Skeletal muscle tissue (tissue), 4 donors: Measurements from ENCODE around the gene RXRA. TPM values are rescaled to one million over a fixed set of nuclear protein-coding genes. Genes with fewer than 3 reads are reported as not detected.
A peak's percentile ranks its signal among the peaks of the same experiment; 100 is the strongest.

ENCODE experiments used
- H3K27ac ChIP-seq: one replicate; pipeline ENCODE4 v1.7.0; 2013; ENCODE audit warnings: mild to moderate bottlenecking, low read depth, low read length, inconsistent platforms
- H3K27me3 ChIP-seq, 3 donors: one replicate each; pipeline ENCODE4 v1.7.0; 2013; ENCODE audit warnings: low read length in 3 of 3; ENCODE audit not compliant: control insufficient read depth in 3 of 3, insufficient read depth in 3 of 3
- H3K36me3 ChIP-seq, 3 donors: one replicate each; pipeline ENCODE4 v1.7.0; 2013; ENCODE audit warnings: low read length in 3 of 3; ENCODE audit not compliant: control insufficient read depth in 3 of 3, insufficient read depth in 3 of 3
- H3K4me1 ChIP-seq, 3 donors: one replicate each; pipeline ENCODE4 v1.7.0; 2013; ENCODE audit warnings: low read length in 3 of 3, mild to moderate bottlenecking in 3 of 3; ENCODE audit not compliant: control insufficient read depth in 3 of 3, insufficient read depth in 3 of 3
- H3K4me3 ChIP-seq, 3 donors: one replicate each; pipeline ENCODE4 v1.7.0; 2013; ENCODE audit warnings: low read length in 3 of 3
- H3K9ac ChIP-seq, 3 donors: one replicate each; pipeline ENCODE4 v1.7.0; 2013; ENCODE audit warnings: low read length in 3 of 3, mild to moderate bottlenecking in 3 of 3, moderate library complexity in 2 of 3, low read depth in 1 of 3
- H3K9me3 ChIP-seq, 3 donors: one replicate each; pipeline ENCODE4 v1.7.0; 2013; ENCODE audit warnings: low read length in 3 of 3; ENCODE audit not compliant: control insufficient read depth in 3 of 3
- total RNA-seq: library from RNA; depleted of rRNA; stranded (reverse); fragments of >200 nt; gene quantifications from one replicate; pipeline ENCODE4 v1.2.3, GENCODE V29; 2014
- donor health status: Osteomylitis.

Gene RXRA
- total RNA-seq, 1 donor from 2014 or later: 11.5 TPM

GRCh38 chr9:134475011-134475790 is 148.9 kb downstream of the RXRA start:
- H3K4me1 ChIP-seq: peaks cover 25 to 36% (median 33%) of the 10 kb centered on the region in 3 donors
- H3K4me3 ChIP-seq: no peak overlapping the region
- H3K27me3 ChIP-seq: peaks cover 0 to 3% (median 0%) of the 10 kb centered on the region in 3 donors

GRCh38 chr9:134476272-134476941 is 150.2 kb downstream of the RXRA start:
- Histone ChIP-seq H3K9ac (peak overlapping the region; percentile 20 to 55 (median 45)), H3K4me1 (peaks cover 25 to 36% (median 33%) of the 10 kb centered on the region in 3 donors), H3K9me3 (no peaks in the 10 kb centered on the region), H3K27me3 (no peaks in the 10 kb centered on the region), H3K27ac (no peak overlapping the region), H3K36me3 (no peaks in the 10 kb centered on the region), H3K4me3 (no peak overlapping the region)

More at GRCh38 chr9:134475011-134475790, 148.9 kb downstream of the RXRA start:
- Histone ChIP-seq H3K27ac (peak overlapping the region; percentile 54), H3K36me3 (no peaks in the 10 kb centered on the region), H3K9ac (no peak overlapping the region), H3K9me3 (no peaks in the 10 kb centered on the region)

- H3K27me3 ChIP-seq: peaks cover 0 to 5% (median 0%) of the 10 kb centered on the region in 3 donors
- H3K4me1 ChIP-seq: peaks cover 25 to 36% (median 33%) of the 10 kb centered on the region in 3 donors
- no peak overlapping the region for H3K4me3 ChIP-seq
- H3K9me3 ChIP-seq: no peaks in the 10 kb centered on the region
- no peak overlapping the region for H3K9ac ChIP-seq
- no peak overlapping the region for H3K27ac ChIP-seq
- H3K36me3 ChIP-seq: no peaks in the 10 kb centered on the region
Observed at GRCh38 chr9:134476942-134477335, 150.7 kb downstream of the RXRA start.

- Histone ChIP-seq H3K4me3 (no peak overlapping the region), H3K27me3 (peaks cover 0 to 8% (median 2%) of the 10 kb centered on the region in 3 donors), H3K9ac (no peak overlapping the region), H3K27ac (peak overlapping the region; percentile 30), H3K4me1 (peaks cover 25 to 36% (median 33%) of the 10 kb centered on the region in 3 donors), H3K36me3 (no peaks in the 10 kb centered on the region), H3K9me3 (no peaks in the 10 kb centered on the region)
Observed at GRCh38 chr9:134477342-134477925, 151.2 kb downstream of the RXRA start.

GRCh38 chr9:134477927-134478326 is 151.7 kb downstream of the RXRA start:
- Histone ChIP-seq H3K27ac (no peak overlapping the region), H3K4me3 (peak overlapping the region in 1 of 3 donors; percentile 22), H3K4me1 (peaks cover 23 to 35% (median 31%) of the 10 kb centered on the region in 3 donors), H3K9me3 (no peaks in the 10 kb centered on the region), H3K36me3 (no peaks in the 10 kb centered on the region), H3K9ac (no peak overlapping the region), H3K27me3 (peaks cover 1 to 12% (median 2%) of the 10 kb centered on the region in 3 donors)

- no peak overlapping the region for H3K9ac ChIP-seq
- H3K27me3 ChIP-seq: peaks cover 2 to 14% (median 12%) of the 10 kb centered on the region in 3 donors
- H3K9me3 ChIP-seq: no peaks in the 10 kb centered on the region
- H3K4me3 ChIP-seq: no peak overlapping the region
- H3K36me3 ChIP-seq: no peaks in the 10 kb centered on the region
- no peak overlapping the region for H3K27ac ChIP-seq
- peaks cover 5 to 7% (median 6%) of the 10 kb centered on the region in 3 donors for H3K4me1 ChIP-seq
Observed at GRCh38 chr9:134481762-134482161, 155.5 kb downstream of the RXRA start.

- Histone ChIP-seq H3K27me3 (peaks cover 6 to 17% (median 15%) of the 10 kb centered on the region in 3 donors), H3K9ac (no peak overlapping the region), H3K36me3 (no peaks in the 10 kb centered on the region), H3K4me1 (peaks cover 4 to 5% (median 5%) of the 10 kb centered on the region in 3 donors), H3K9me3 (no peaks in the 10 kb centered on the region), H3K4me3 (no peak overlapping the region), H3K27ac (no peak overlapping the region)
Observed at GRCh38 chr9:134482226-134482625, 156.0 kb downstream of the RXRA start.

GRCh38 chr9:134483361-134484184 is 157.3 kb downstream of the RXRA start:
- no peak overlapping the region for H3K27ac ChIP-seq
- no peaks in the 10 kb centered on the region for H3K9me3 ChIP-seq
- H3K4me1 ChIP-seq: peaks cover 0 to under 1% (median 0%) of the 10 kb centered on the region in 3 donors
- H3K27me3 ChIP-seq: peaks cover 9 to 26% (median 20%) of the 10 kb centered on the region in 3 donors
- H3K4me3 ChIP-seq: no peak overlapping the region
- no peaks in the 10 kb centered on the region for H3K36me3 ChIP-seq
- H3K9ac ChIP-seq: no peak overlapping the region

GRCh38 chr9:134484479-134484878 is 158.2 kb downstream of the RXRA start:
- H3K9ac ChIP-seq: no peak overlapping the region
- H3K9me3 ChIP-seq: no peaks in the 10 kb centered on the region
- no peaks in the 10 kb centered on the region for H3K36me3 ChIP-seq
- H3K4me1 ChIP-seq: peaks cover 0 to 3% (median 0%) of the 10 kb centered on the region in 3 donors
- no peak overlapping the region for H3K4me3 ChIP-seq
- H3K27me3 ChIP-seq: peaks cover 15 to 34% (median 29%) of the 10 kb centered on the region in 3 donors
- H3K27ac ChIP-seq: no peak overlapping the region
